ENCODE measurements around the gene TMEM42. TPM values are rescaled to one million over a fixed set of nuclear protein-coding genes. Genes with fewer than 3 reads are reported as not detected.

Gene TMEM42
- total RNA-seq, 1 experiment from 2014 or later, result 11.8 TPM

GRCh38 chr3:44833394-44833793 is 28.3 kb upstream of the TMEM42 start:
- Histone ChIP-seq H3K79me2 (ENCODE audit: insufficient read depth, low read length) (no peaks in the 10 kb centered on the region), H4K5ac (ENCODE audit: insufficient read length, low read depth, low read length) (no peak overlapping the region), H3K9me3 (ENCODE audit: control insufficient read depth, low read depth, low read length) (peaks cover 7% of the 10 kb centered on the region), H4K91ac (ENCODE audit: insufficient read length, low read depth, low read length) (no peak overlapping the region), H3K27ac (ENCODE audit: insufficient read length, low read depth, low read length) (no peak overlapping the region), H2BK120ac (ENCODE audit: low read depth, low read length, poor library complexity, severe bottlenecking) (no peak overlapping the region), H2BK20ac (ENCODE audit: low read depth, low read length, poor library complexity, severe bottlenecking) (no peak overlapping the region), H3K23ac (ENCODE audit: insufficient read length, low read depth, low read length) (no peak overlapping the region), H4K8ac (replicated peaks; ENCODE audit: insufficient read length, low read depth, low read length) (no peak overlapping the region), H3K4me2 (ENCODE audit: insufficient read depth, insufficient read length, low read length) (no peak overlapping the region), H3K79me1 (ENCODE audit: insufficient read depth, low read depth, low read length, poor library complexity, severe bottlenecking) (no peaks in the 10 kb centered on the region), H3K23me2 (ENCODE audit: insufficient read length, low read depth, low read length, poor library complexity, severe bottlenecking) (no peaks in the 10 kb centered on the region), H3T11ph (ENCODE audit: low read length) (no peak overlapping the region), H3K56ac (ENCODE audit: insufficient read length, low read depth, low read length) (no peak overlapping the region), H3K27me3 (ENCODE audit: insufficient read depth, low read length) (no peaks in the 10 kb centered on the region), H2AK5ac (ENCODE audit: insufficient read length, low read length) (no peak overlapping the region), H2BK5ac (ENCODE audit: insufficient read length, low read length) (no peak overlapping the region), H2BK15ac (ENCODE audit: low read depth, low read length) (no peak overlapping the region), H3K4me1 (ENCODE audit: insufficient read depth, low read length) (no peaks in the 10 kb centered on the region), H3K18ac (ENCODE audit: insufficient read length, low read depth, low read length) (no peak overlapping the region), H2AFZ (ENCODE audit: low read length) (no peak overlapping the region), H3K9ac (ENCODE audit: extremely low read depth, insufficient read length, low read length) (no peak overlapping the region), H2BK12ac (ENCODE audit: insufficient read length, low read depth, low read length) (no peak overlapping the region), H3K4ac (ENCODE audit: low read depth, low read length) (no peak overlapping the region), H3K14ac (ENCODE audit: insufficient read depth, low read length) (no peak overlapping the region), H4K20me1 (ENCODE audit: control insufficient read depth, insufficient read depth, insufficient read length) (no peaks in the 10 kb centered on the region)
- Mint-ChIP-seq H3K36me3 (ENCODE audit: insufficient read depth in 1 of 3, low read depth in 3 of 3) (peaks cover 43 to 73% (median 63%) of the 10 kb centered on the region in 3 experiments), H3K9me3 (peaks cover 0 to 12% of the 10 kb centered on the region in 2 experiments; a peak in 3 of 5 replicates), H3K4me1 (no peaks in the 10 kb centered on the region), H3K27me3 (ENCODE audit: low read depth) (no peaks in the 10 kb centered on the region), H3K4me3 (no peak overlapping the region), H3K27ac (no peak overlapping the region)
- no peak for TF ChIP-seq CTCF (conservative IDR thresholded peaks at IDR 0.05)
- no CpG with 5 or more reads among the region's 7 CpGs for WGBS (ENCODE audit: extremely low coverage, insufficient read length, low lambda C conversion rate)
- no peak for DNase-seq
